ENCODE results near the gene SYDE1. TPM values are rescaled to one million over a fixed set of nuclear protein-coding genes. Genes with fewer than 3 reads are reported as not detected.
A peak's percentile ranks its signal among the peaks of the same experiment; 100 is the strongest.
"Not testable (repeated sequence)": the region's sequence is repeated elsewhere in the genome, so short reads cannot be mapped to it uniquely, and the experiment has no call there.

The SYDE1 gene, protein sequence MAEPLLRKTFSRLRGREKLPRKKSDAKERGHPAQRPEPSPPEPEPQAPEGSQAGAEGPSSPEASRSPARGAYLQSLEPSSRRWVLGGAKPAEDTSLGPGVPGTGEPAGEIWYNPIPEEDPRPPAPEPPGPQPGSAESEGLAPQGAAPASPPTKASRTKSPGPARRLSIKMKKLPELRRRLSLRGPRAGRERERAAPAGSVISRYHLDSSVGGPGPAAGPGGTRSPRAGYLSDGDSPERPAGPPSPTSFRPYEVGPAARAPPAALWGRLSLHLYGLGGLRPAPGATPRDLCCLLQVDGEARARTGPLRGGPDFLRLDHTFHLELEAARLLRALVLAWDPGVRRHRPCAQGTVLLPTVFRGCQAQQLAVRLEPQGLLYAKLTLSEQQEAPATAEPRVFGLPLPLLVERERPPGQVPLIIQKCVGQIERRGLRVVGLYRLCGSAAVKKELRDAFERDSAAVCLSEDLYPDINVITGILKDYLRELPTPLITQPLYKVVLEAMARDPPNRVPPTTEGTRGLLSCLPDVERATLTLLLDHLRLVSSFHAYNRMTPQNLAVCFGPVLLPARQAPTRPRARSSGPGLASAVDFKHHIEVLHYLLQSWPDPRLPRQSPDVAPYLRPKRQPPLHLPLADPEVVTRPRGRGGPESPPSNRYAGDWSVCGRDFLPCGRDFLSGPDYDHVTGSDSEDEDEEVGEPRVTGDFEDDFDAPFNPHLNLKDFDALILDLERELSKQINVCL
- polyA plus RNA-seq = 1 to 10 TPM; 2.0 to 3.9 TPM

DNA sequence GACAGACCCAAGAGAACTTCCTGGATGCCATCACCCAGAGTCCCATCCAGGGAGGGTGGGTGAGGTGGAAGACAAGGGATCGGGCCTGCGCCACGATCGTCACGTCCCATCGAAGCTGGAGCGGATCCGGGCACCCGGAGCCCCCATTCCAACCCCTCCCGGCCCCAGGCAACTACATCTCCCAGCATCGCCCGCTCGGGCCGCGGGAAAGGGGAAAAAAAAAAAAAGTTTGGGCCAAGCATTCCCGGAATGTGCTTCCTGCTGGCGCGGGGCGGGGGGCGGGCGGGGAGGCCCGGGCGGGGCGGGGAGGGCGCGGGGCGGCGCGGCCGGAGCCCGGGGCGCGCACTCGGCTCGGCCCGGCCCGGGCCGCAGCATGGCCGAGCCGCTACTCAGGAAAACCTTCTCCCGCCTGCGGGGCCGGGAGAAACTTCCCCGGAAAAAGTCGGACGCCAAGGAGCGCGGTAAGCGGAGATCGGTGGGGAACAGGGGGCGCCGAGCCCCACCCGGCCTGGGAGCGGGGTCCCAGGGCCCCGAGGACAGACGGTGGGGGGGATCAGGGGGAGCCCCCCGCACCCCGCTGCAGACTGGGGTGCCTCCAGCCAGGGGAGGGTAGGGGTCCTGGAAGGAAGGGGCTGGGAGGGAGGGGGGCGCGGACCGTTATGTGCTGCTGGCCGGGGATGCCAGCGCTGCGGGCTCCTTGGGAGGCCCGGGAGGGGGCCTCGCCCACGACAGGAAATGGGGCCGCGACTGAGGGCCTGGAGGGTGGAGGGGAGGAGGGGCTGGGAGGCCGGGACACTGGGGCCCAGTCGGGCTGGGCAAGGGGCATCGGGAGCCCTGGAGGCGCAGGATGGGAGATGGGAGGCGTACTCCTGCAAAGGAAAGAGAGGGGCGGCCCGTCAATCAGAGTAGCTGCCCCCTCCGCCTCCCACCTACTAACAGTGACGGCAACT is at the start of gene SYDE1:
Gene SYDE1 (plus strand): TSS at position 341 of the 950 bp plus-strand sequence. CDS start 33 bp downstream, at position 374.
- H3K27ac ChIP-seq (ENCODE audit: low read depth in 2 of 2, low read length in 1 of 2) = peak within 1 kb of the TSS; percentile 74 to 85
- peaks cover 0 to 3% of the 10 kb centered on the region in 2 donors for H3K9me3 ChIP-seq (ENCODE audit: control insufficient read depth in 2 of 2, insufficient read depth in 1 of 2, low read depth in 1 of 2, low read length in 1 of 2)
- peaks cover 4 to 13% of the 10 kb centered on the region in 2 donors for H3K36me3 ChIP-seq (ENCODE audit: control insufficient read depth in 2 of 2, insufficient read depth in 2 of 2, low read length in 1 of 2)
- 2 to 5% methylated on average over 54 to 78 of the region's 78 CpGs for WGBS, 2 donors
- no peaks in the 10 kb centered on the region for H3K4me1 ChIP-seq (ENCODE audit: control insufficient read depth in 2 of 2, insufficient read depth in 2 of 2, low read length in 1 of 2)
- H3K27me3 ChIP-seq (ENCODE audit: control insufficient read depth in 1 of 2, insufficient read depth in 2 of 2, low read length in 2 of 2) = no peaks in the 10 kb centered on the region
- peak within 1 kb of the TSS; percentile 51 to 63 for H3K4me3 ChIP-seq (ENCODE audit: low read depth in 1 of 2, low read length in 2 of 2)

DNA sequence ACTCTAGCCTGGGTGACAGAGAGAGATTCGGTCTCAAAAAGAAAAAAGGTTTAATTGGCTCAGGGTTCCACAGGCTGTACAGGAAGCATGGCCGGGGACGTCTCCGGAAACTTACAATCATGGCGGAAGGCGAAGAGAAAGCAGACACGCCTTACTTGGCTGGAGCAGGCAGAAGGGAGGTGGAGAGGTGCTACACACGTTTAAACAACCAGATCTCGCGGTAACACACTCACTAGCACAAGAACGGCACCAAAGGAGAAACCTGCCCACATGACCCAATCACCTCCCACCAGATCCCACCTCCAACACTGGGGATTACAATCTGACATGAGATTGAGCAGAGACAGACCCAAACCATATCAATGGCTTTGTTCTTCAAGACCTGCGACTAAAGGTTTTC is 45.2 kb upstream of the SYDE1 start:
- H3K36me3 ChIP-seq (ENCODE audit: control insufficient read depth in 2 of 2, insufficient read depth in 2 of 2, low read length in 1 of 2) = no peaks in the 10 kb centered on the region
- H3K27ac ChIP-seq (ENCODE audit: low read depth in 2 of 2, low read length in 1 of 2) = no peak overlapping the region
- no peaks in the 10 kb centered on the region for H3K4me1 ChIP-seq (ENCODE audit: control insufficient read depth in 2 of 2, insufficient read depth in 2 of 2, low read length in 1 of 2)
- no peaks in the 10 kb centered on the region for H3K9me3 ChIP-seq (ENCODE audit: control insufficient read depth in 2 of 2, insufficient read depth in 1 of 2, low read depth in 1 of 2, low read length in 1 of 2)
- no peak overlapping the region for H3K4me3 ChIP-seq (ENCODE audit: low read depth in 1 of 2, low read length in 2 of 2)
- H3K27me3 ChIP-seq (ENCODE audit: control insufficient read depth in 1 of 2, insufficient read depth in 2 of 2, low read length in 2 of 2) = peaks cover 0 to 5% of the 10 kb centered on the region in 2 donors
- 80 to 87% methylated on average over 12 of the region's 12 CpGs for WGBS, 2 donors

DNA sequence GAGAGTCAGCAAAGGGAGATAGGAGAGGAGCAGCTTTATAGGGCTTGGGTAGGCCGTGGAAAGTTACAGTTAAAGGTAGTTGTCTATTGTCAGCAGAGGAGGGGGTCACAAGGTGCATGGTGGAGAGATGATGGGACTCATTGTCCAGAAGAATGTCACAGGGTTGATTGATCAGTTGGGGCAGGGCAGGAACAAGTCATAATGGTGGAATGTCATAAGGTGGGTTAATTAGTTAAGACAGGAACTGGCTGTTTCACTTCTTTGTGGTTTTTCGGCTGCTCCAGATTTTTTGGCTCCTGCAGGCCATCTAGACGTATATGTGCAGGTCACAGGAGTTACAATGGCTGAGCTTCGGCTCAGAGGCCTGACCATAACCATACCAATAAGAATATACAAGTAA is 36.8 kb upstream of the SYDE1 start:
- H3K27me3 ChIP-seq (ENCODE audit: control insufficient read depth in 1 of 2, insufficient read depth in 2 of 2, low read length in 2 of 2); H3K9me3 ChIP-seq (ENCODE audit: control insufficient read depth in 2 of 2, insufficient read depth in 1 of 2, low read depth in 1 of 2, low read length in 1 of 2); H3K27ac ChIP-seq (ENCODE audit: low read depth in 2 of 2, low read length in 1 of 2); H3K4me3 ChIP-seq (ENCODE audit: low read depth in 1 of 2, low read length in 2 of 2); H3K36me3 ChIP-seq (ENCODE audit: control insufficient read depth in 2 of 2, insufficient read depth in 2 of 2, low read length in 1 of 2); H3K4me1 ChIP-seq (ENCODE audit: control insufficient read depth in 2 of 2, insufficient read depth in 2 of 2, low read length in 1 of 2): not testable (repeated sequence)
- WGBS, 2 donors = 60 to 71% methylated on average over 4 of the region's 4 CpGs

DNA sequence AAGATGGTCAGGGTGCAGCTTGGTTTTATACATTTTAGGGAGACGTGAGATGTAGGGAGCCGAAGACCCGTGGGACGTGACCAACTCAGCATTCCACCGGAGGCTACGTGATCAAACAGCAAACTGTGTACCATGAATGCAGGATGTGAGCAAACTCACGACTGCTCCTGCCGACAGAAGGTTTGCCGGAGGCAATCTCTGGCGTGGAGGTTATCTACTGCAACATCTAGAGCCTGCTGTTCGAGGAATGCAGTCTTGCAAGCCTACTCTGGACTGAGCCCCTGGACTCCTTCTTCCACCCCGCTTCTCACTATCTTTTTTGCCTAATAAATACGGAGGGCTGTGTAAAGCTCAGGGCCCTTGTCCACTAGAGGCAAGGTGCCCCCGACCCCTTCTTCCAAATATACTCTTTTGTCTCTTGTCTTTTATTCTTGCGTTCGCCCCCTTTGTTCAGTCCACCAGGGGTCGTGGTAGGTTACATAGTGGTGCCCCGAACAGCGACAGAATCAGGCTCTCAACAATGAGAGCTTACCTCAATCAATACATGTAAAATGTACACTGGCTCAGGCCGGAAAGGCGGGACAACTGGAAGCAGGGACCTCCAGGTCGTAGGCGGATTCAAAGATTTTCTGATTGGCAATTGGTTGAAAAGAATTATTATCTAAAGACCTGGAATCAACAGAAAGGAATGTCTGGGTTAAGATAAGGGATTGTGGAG is 34.1 kb upstream of the SYDE1 start:
- H3K9me3 ChIP-seq (ENCODE audit: control insufficient read depth in 2 of 2, insufficient read depth in 1 of 2, low read depth in 1 of 2, low read length in 1 of 2) = no peaks in the 10 kb centered on the region
- H3K36me3 ChIP-seq (ENCODE audit: control insufficient read depth in 2 of 2, insufficient read depth in 2 of 2, low read length in 1 of 2) = no peaks in the 10 kb centered on the region
- 67% methylated on average over 23 of the region's 23 CpGs for WGBS, 2 donors
- H3K27ac ChIP-seq (ENCODE audit: low read depth in 2 of 2, low read length in 1 of 2) = no peak overlapping the region
- H3K27me3 ChIP-seq (ENCODE audit: control insufficient read depth in 1 of 2, insufficient read depth in 2 of 2, low read length in 2 of 2) = no peaks in the 10 kb centered on the region
- no peak overlapping the region for H3K4me3 ChIP-seq (ENCODE audit: low read depth in 1 of 2, low read length in 2 of 2)
- no peaks in the 10 kb centered on the region for H3K4me1 ChIP-seq (ENCODE audit: control insufficient read depth in 2 of 2, insufficient read depth in 2 of 2, low read length in 1 of 2)

DNA sequence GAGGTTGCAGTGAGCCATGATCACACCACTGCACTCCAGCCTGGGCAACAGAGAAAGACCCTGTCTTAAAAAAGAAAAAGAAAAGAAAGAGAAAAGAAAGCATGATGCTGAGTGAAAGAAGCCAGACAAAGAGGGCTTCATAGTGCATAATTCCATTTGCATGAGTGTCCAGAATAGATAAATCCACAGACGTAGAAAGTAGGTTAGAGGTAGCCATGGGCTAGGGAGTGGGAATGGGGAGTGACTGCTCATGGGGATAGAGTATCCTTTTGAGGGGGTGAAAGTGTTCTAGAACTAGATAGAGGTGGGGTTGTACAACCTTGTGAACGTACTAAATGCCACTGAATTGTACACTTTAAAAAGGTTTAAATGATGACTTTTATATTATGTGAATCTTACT is 32.8 kb upstream of the SYDE1 start:
- no peaks in the 10 kb centered on the region for H3K36me3 ChIP-seq (ENCODE audit: control insufficient read depth in 2 of 2, insufficient read depth in 2 of 2, low read length in 1 of 2)
- no peak overlapping the region for H3K4me3 ChIP-seq (ENCODE audit: low read depth in 1 of 2, low read length in 2 of 2)
- no peaks in the 10 kb centered on the region for H3K27me3 ChIP-seq (ENCODE audit: control insufficient read depth in 1 of 2, insufficient read depth in 2 of 2, low read length in 2 of 2)
- WGBS, 2 donors = 66 to 69% methylated on average over 2 of the region's 2 CpGs
- H3K9me3 ChIP-seq (ENCODE audit: control insufficient read depth in 2 of 2, insufficient read depth in 1 of 2, low read depth in 1 of 2, low read length in 1 of 2) = no peaks in the 10 kb centered on the region
- H3K27ac ChIP-seq (ENCODE audit: low read depth in 2 of 2, low read length in 1 of 2) = no peak overlapping the region
- no peaks in the 10 kb centered on the region for H3K4me1 ChIP-seq (ENCODE audit: control insufficient read depth in 2 of 2, insufficient read depth in 2 of 2, low read length in 1 of 2)

DNA sequence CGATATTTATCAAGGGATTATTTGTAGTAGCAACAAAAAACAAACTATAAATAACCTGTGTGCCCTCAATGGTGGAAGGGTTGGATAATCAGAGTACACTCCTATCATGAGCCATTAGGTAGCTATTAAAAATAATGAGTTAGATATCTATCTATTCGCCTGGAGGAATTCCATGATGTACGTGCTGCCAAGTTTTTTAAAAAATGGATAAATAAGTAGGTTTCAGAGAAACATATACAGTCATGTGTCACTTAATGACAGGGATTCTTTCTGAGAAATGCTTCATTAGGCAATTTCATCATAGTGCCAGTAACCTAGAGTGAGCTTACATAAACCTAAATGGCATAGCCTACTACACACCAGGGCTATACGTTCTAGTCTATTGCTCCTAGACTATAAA is 31.4 kb upstream of the SYDE1 start:
- WGBS, 2 donors = 76 to 78% methylated on average over 4 of the region's 4 CpGs

DNA sequence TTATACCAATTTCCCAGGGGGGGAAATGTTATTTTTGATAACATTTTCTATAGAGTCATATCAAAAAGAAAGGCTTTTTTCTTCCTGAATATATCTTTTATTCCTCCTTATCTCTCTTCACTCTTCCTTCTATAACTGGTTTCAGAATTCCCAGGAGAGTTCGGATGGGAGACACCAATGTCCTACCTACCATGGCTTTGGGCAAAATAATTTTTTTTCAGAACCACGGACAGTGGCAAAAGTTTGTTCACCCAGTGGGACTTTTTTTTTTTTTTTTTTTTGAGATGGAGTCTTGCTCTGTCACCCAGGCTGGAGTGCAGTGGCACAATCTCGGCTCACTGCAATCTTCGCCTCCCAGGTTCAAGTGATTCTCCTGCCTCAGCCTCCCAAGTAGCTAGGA is 27.2 kb upstream of the SYDE1 start:
- H3K27ac ChIP-seq (ENCODE audit: low read depth in 2 of 2, low read length in 1 of 2); H3K9me3 ChIP-seq (ENCODE audit: control insufficient read depth in 2 of 2, insufficient read depth in 1 of 2, low read depth in 1 of 2, low read length in 1 of 2); H3K4me3 ChIP-seq (ENCODE audit: low read depth in 1 of 2, low read length in 2 of 2); H3K27me3 ChIP-seq (ENCODE audit: control insufficient read depth in 1 of 2, insufficient read depth in 2 of 2, low read length in 2 of 2); H3K36me3 ChIP-seq (ENCODE audit: control insufficient read depth in 2 of 2, insufficient read depth in 2 of 2, low read length in 1 of 2); H3K4me1 ChIP-seq (ENCODE audit: control insufficient read depth in 2 of 2, insufficient read depth in 2 of 2, low read length in 1 of 2): not testable (repeated sequence)
- WGBS, 2 donors = 53 to 65% methylated on average over 4 of the region's 4 CpGs

More for the DNA sequence above, 31.4 kb upstream of the SYDE1 start:
- no peaks in the 10 kb centered on the region for H3K4me1 ChIP-seq (ENCODE audit: control insufficient read depth in 2 of 2, insufficient read depth in 2 of 2, low read length in 1 of 2)
- no peak overlapping the region for H3K4me3 ChIP-seq (ENCODE audit: low read depth in 1 of 2, low read length in 2 of 2)
- no peaks in the 10 kb centered on the region for H3K9me3 ChIP-seq (ENCODE audit: control insufficient read depth in 2 of 2, insufficient read depth in 1 of 2, low read depth in 1 of 2, low read length in 1 of 2)
- no peaks in the 10 kb centered on the region for H3K36me3 ChIP-seq (ENCODE audit: control insufficient read depth in 2 of 2, insufficient read depth in 2 of 2, low read length in 1 of 2)
- no peak overlapping the region for H3K27ac ChIP-seq (ENCODE audit: low read depth in 2 of 2, low read length in 1 of 2)
- H3K27me3 ChIP-seq (ENCODE audit: control insufficient read depth in 1 of 2, insufficient read depth in 2 of 2, low read length in 2 of 2) = no peaks in the 10 kb centered on the region

DNA sequence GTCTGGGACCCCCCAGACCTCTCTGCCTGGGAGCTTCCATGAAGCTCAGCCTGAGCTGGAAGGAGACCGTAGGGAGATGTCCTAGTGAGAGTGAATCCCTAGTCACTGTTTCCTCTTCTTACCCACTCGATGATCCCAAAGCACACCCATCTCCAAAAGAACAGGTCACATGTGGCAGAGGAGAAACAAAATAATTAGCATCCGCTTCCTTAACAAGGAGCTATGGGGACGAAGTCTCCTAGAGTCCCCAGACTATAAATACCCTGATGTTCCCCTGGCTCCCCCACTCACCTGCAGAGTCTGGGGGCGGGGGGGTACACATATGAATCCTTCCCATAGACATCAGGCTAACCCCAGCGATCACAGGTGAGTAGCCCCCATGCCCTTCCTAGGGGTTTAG is 25.3 kb upstream of the SYDE1 start, which contains the start of gene OR1I1:
Gene OR1I1 (plus strand): TSS at position 301 of the 400 bp plus-strand sequence. CDS start 4,855 bp downstream, outside the sequence.
- Histone ChIP-seq H3K9me3 (ENCODE audit: control insufficient read depth in 2 of 2, insufficient read depth in 1 of 2, low read depth in 1 of 2, low read length in 1 of 2) (no peaks in the 10 kb centered on the region), H3K4me1 (ENCODE audit: control insufficient read depth in 2 of 2, insufficient read depth in 2 of 2, low read length in 1 of 2) (no peaks in the 10 kb centered on the region), H3K36me3 (ENCODE audit: control insufficient read depth in 2 of 2, insufficient read depth in 2 of 2, low read length in 1 of 2) (no peaks in the 10 kb centered on the region), H3K4me3 (ENCODE audit: low read depth in 1 of 2, low read length in 2 of 2) (no peak within 1 kb of the TSS), H3K27ac (ENCODE audit: low read depth in 2 of 2, low read length in 1 of 2) (no peak within 1 kb of the TSS), H3K27me3 (ENCODE audit: control insufficient read depth in 1 of 2, insufficient read depth in 2 of 2, low read length in 2 of 2) (no peaks in the 10 kb centered on the region)
- 68 to 71% methylated on average over 6 of the region's 6 CpGs for WGBS, 2 donors

DNA sequence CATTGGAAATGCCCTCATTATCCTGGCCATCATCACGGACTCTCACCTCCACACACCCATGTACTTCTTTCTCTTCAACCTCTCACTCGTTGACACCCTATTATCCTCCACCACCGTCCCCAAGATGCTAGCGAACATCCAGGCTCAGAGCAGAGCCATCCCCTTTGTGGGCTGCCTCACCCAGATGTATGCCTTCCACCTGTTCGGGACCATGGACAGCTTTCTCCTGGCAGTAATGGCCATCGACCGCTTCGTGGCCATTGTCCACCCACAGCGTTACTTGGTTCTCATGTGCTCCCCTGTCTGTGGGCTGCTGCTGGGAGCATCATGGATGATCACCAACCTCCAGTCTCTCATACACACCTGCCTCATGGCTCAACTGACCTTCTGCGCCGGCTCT is 20.0 kb upstream of the SYDE1 start:
- 77 to 78% methylated on average over 11 of the region's 11 CpGs for WGBS, 2 donors
- H3K9me3 ChIP-seq (ENCODE audit: control insufficient read depth in 2 of 2, insufficient read depth in 1 of 2, low read depth in 1 of 2, low read length in 1 of 2) = no peaks in the 10 kb centered on the region
- no peaks in the 10 kb centered on the region for H3K4me1 ChIP-seq (ENCODE audit: control insufficient read depth in 2 of 2, insufficient read depth in 2 of 2, low read length in 1 of 2)
- no peak overlapping the region for H3K4me3 ChIP-seq (ENCODE audit: low read depth in 1 of 2, low read length in 2 of 2)
- H3K27ac ChIP-seq (ENCODE audit: low read depth in 2 of 2, low read length in 1 of 2) = no peak overlapping the region
- no peaks in the 10 kb centered on the region for H3K27me3 ChIP-seq (ENCODE audit: control insufficient read depth in 1 of 2, insufficient read depth in 2 of 2, low read length in 2 of 2)
- no peaks in the 10 kb centered on the region for H3K36me3 ChIP-seq (ENCODE audit: control insufficient read depth in 2 of 2, insufficient read depth in 2 of 2, low read length in 1 of 2)

All from esophagus (tissue), 2 donors.